Activated CD8-positive, alpha-beta T cell treated with anti-CD3 and anti-CD28 coated beads for 36 hours (primary cell): Measurements from ENCODE around the gene CEACAM8. TPM values are rescaled to one million over a fixed set of nuclear protein-coding genes. Genes with fewer than 3 reads are reported as not detected.
"Not testable (repeated sequence)": the region's sequence is repeated elsewhere in the genome, so short reads cannot be mapped to it uniquely, and the experiment has no call there.

ENCODE experiments used
- ATAC-seq: fragments of 200-7000 bp; cut with Tn5 transposase; one replicate; pipeline ENCODE4 v1.10.0; 2021; ENCODE audit warnings: mild to moderate bottlenecking, moderate library complexity
- CTCF ChIA-PET: fragments of 350-600 bp; sonication (Branson Sonifier 250); formaldehyde crosslinking; loops from one replicate; lab custom pipeline; 2021; ENCODE audit warnings: antibody characterized with exemption; lab: Charles Lee
- POLR2A ChIA-PET: fragments of 350-600 bp; sonication (Branson Sonifier 250); formaldehyde crosslinking; loops from one replicate; lab custom pipeline; 2021; ENCODE audit warnings: antibody characterized with exemption; lab: Charles Lee
- DNase-seq: peaks from one replicate; pipeline ENCODE4 v3.0.0-alpha.2; 2020
- H3K27ac Mint-ChIP-seq: one replicate; pipeline ENCODE4 v1.8.0; 2021; ENCODE audit warnings: mild to moderate bottlenecking, mixed read lengths
- H3K27me3 Mint-ChIP-seq: one replicate; pipeline ENCODE4 v1.8.0; 2021; ENCODE audit warnings: mixed read lengths
- H3K36me3 Mint-ChIP-seq: one replicate; pipeline ENCODE4 v1.8.0; 2021; ENCODE audit warnings: low read depth, mixed read lengths
- H3K4me1 Mint-ChIP-seq: one replicate; pipeline ENCODE4 v1.8.0; 2021; ENCODE audit warnings: low read depth, mixed read lengths
- H3K4me3 Mint-ChIP-seq: one replicate; pipeline ENCODE4 v1.8.0; 2021; ENCODE audit warnings: mild to moderate bottlenecking, moderate library complexity, mixed read lengths
- H3K9me3 Mint-ChIP-seq: one replicate; pipeline ENCODE4 v1.8.0; 2021; ENCODE audit warnings: mixed read lengths
- CTCF ChIP-seq: fragments of 200-600 bp; IDR thresholded peaks from one replicate; pipeline ENCODE4 v1.8.0; 2022; ENCODE audit warnings: antibody characterized with exemption, mild to moderate bottlenecking
- intact Hi-C: fragments of 100-400 bp; cut with micrococcal nuclease; formaldehyde crosslinking; loops from one replicate; pipeline ENCODE4 v1.10.0; 2022
- total RNA-seq, 2 experiments: library from RNA; stranded (reverse); gene quantifications; one replicate each; pipeline ENCODE4 v1.2.3, GENCODE V29; 2021

The CEACAM8 gene
- total RNA-seq, 2 experiments from 2014 or later = not detected

- POLR2A ChIA-PET = no interaction called here
- Mint-ChIP-seq H3K27ac (no peak overlapping the region), H3K4me3 (no peak overlapping the region), H3K36me3 (no peaks in the 10 kb centered on the region), H3K27me3 (peaks cover 14% of the 10 kb centered on the region), H3K9me3 (no peaks in the 10 kb centered on the region), H3K4me1 (peaks cover 3% of the 10 kb centered on the region)
- peak; percentile 86 for ATAC-seq
- peak; percentile 71 for TF ChIP-seq CTCF
- CTCF ChIA-PET = interaction anchor here (0.6 to 2.1 kb wide), 10 partner anchors 9 to 133 kb away, joined by 3 to 15 read pairs (median 4); no protein-coding TSS in a partner anchor
- peak; percentile 36 for DNase-seq
- intact Hi-C loops = no loop called here
These were observed 31.1 kb downstream of the CEACAM8 start for GRCh38 chr19:42563352-42564210.

GRCh38 chr19:42561512-42561911, 33.2 kb downstream of the CEACAM8 start:
- intact Hi-C loops = no loop called here
- H3K27ac Mint-ChIP-seq = no peak overlapping the region
- H3K9me3 Mint-ChIP-seq = no peaks in the 10 kb centered on the region
- ATAC-seq (no peak), DNase-seq (no peak)
- TF ChIP-seq CTCF = no peak
- H3K4me3 Mint-ChIP-seq = no peak overlapping the region
- POLR2A ChIA-PET = no interaction called here
- H3K27me3 Mint-ChIP-seq = peaks cover 15% of the 10 kb centered on the region
- CTCF ChIA-PET = interaction anchor here (1.6 to 2.1 kb wide), 2 partner anchors 35 to 121 kb away, joined by 7 to 15 read pairs; no protein-coding TSS in a partner anchor
- H3K4me1 Mint-ChIP-seq = no peaks in the 10 kb centered on the region
- no peaks in the 10 kb centered on the region for H3K36me3 Mint-ChIP-seq

GRCh38 chr19:42560731-42561130, 34.0 kb downstream of the CEACAM8 start:
- Mint-ChIP-seq H3K9me3 (no peaks in the 10 kb centered on the region), H3K36me3 (no peaks in the 10 kb centered on the region), H3K27ac (no peak overlapping the region), H3K4me3 (no peak overlapping the region), H3K27me3 (peaks cover 15% of the 10 kb centered on the region), H3K4me1 (no peaks in the 10 kb centered on the region)
- DNase-seq (no peak), ATAC-seq (no peak)
- CTCF ChIA-PET = no interaction called here
- intact Hi-C loops = no loop called here
- TF ChIP-seq CTCF = no peak
- POLR2A ChIA-PET = no interaction called here

GRCh38 chr19:42558450-42559150, 36.1 kb downstream of the CEACAM8 start:
- Mint-ChIP-seq H3K27me3 (peaks cover 22% of the 10 kb centered on the region), H3K36me3 (no peaks in the 10 kb centered on the region), H3K4me1 (no peaks in the 10 kb centered on the region), H3K9me3 (no peaks in the 10 kb centered on the region), H3K4me3 (no peak overlapping the region), H3K27ac (no peak overlapping the region)
- intact Hi-C loops = no loop called here
- ChIA-PET POLR2A (no interaction called here), CTCF (interaction anchor here (1.3 kb wide), 1 partner anchor 38 kb away, joined by 3 read pairs; no protein-coding TSS in a partner anchor)
- no peak for DNase-seq
- ATAC-seq = no peak
- TF ChIP-seq CTCF = no peak

- H3K9me3 Mint-ChIP-seq, H3K27ac Mint-ChIP-seq, POLR2A ChIA-PET, H3K4me1 Mint-ChIP-seq, H3K36me3 Mint-ChIP-seq, H3K4me3 Mint-ChIP-seq, ATAC-seq, intact Hi-C loops, DNase-seq, CTCF ChIA-PET: not testable (repeated sequence)
- peaks cover 18% of the 10 kb centered on the region for H3K27me3 Mint-ChIP-seq
These were observed 37.3 kb downstream of the CEACAM8 start for GRCh38 chr19:42557386-42557871.
